GM18517 (cell line): ENCODE results near the gene MPI.
"Not testable (repeated sequence)": the region's sequence is repeated elsewhere in the genome, so short reads cannot be mapped to it uniquely, and the experiment has no call there.

Source experiments
- ATAC-seq: cut with Tn5 transposase; IDR thresholded peaks from one replicate; pipeline ENCODE4 v1.9.1; 2021; ENCODE audit warnings: mild to moderate bottlenecking, moderate library complexity; ENCODE audit not compliant: unreplicated experiment

The MPI gene

DNA sequence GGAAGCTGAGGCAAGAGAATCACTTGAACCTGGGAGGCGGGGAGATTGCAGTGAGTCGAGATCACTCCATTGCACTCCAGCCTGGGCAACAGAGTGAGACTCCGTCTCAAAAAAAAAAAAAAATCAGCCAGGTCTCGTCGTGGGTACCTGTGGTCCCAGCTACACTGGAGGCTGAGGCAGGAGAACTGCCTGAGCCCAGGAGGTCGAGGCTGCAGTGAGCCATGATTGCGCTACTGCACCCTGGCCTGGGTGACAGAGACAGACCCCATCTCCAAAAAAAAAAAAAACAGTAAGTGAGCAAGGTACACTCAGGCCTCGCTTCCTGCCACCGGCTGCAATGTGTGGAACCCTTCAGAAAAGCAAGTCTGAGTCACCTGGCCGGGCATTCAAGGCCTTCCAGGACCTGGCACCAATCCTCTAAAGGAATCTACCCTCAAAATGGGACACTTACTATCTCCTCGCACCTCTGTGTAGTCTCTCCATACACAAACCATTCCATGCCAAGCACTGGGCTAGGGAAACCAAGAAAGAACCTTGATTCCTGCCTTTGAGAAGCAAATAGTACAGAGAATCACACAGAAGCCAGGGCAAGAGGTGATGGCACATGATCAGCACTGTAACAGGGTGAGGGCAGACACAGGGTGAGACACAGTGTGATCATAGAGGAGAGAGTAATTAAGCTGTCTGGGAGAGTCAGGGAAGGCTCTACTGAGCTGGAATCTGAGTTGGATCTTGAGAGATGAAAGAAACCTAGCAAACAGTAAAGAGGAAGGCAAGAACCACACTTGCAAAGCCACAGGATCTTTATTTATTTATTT is 26.4 kb upstream of the MPI start:
- no peak for ATAC-seq

DNA sequence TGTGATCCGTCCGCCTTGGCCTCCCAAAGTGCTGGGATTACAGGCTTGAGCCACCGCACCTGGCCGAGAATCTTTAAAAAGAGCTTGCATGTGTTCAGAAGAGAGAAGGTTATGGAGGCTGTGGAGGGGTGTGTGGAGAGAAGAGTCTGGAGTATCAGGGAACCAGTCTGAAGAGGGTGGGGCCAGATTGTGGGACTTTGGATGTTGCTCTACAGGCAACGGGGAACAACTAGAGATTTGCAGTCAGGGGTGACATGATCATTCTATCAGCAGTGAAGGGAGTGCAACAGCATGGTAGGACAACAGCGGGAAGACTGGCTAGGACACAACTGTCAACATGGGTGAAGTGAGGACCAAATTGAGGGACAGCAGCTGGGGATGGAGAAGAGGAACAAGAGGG is 25.5 kb upstream of the MPI start:
- ATAC-seq: no peak

DNA sequence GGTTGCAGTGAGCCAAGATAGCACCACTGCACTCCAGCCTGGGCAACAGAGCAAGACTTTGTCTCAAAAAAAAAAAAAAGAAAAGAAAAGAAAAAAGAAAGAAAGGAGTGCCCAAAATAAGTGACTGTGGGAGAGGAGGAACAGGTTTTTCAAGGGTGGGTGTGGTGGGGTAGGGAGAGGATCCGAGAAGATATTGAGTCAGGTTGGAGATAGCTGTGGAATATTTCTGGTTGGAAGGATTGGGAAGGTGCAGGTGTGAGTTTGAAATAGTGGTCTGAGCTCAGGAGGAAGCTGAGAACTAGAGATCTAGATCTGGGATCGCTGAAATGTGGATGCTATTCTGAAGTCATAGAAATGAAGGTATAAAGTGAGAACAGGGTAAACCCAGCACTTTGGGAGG is 24.5 kb upstream of the MPI start:
- ATAC-seq: no peak

DNA sequence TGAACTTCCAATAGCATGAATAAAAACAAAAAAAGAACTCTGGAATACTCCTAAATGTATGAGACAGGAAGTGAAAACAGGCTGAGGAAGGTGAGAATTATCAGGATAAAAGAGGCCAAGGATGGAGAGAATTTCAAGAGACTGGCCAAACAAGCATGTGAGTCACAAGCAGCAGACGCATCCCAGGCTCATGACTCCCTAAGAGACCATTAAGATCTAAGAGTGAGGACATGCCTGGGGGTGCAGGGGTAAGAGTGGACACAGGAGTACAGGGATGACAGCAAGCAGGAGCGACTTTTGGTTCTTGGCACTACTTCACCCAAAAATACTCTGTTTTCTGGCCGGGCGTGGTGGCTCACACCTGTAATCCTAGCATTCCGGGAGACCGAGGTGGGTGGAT is 23.8 kb upstream of the MPI start:
- no peak for ATAC-seq

DNA sequence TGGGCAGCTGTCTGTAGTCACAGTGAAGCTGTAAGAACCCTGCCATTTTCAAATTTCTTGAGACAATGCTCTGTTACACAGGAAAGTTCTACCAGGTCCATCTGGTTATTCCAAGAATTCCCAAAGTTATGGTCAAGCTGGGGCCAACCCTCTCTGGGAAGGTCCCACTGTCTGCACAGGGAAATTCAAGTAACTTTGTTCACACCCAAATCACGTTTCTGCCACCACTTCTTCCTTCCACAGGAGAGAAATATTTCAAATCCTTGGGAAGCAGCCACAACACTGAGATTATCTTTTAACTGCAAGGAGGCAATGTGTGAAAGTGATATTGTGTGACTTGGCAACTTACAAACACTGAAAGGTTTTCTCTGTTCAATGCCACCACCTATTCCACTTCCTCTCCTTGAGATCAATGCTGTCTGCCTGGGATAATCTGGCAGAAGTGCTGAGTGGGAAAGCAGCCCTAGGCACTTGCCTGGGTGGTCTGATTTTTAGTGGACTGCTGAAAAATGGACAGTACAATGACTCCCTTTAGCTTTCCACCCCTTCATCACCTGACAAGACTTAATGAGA is 22.3 kb upstream of the MPI start:
- no peak for ATAC-seq

DNA sequence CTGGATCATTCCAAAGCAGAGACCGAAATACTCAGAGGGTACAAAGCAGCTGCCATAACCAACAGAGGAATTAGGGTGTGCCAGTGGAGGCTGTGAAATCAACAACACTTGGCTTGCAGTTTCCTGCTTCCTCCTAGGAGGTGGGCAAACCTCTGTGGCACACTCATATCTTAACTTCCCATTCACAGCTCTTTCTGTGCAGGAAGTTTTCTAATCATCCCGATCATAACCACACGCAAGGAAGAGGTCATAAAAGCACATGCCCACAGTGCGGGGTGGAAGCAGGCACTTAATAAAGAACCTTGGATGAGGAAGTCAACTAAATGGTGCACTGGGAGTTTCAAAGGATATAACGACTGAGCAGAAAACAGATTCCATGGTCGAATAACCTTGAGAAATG is 21.8 kb upstream of the MPI start:
- ATAC-seq: no peak

DNA sequence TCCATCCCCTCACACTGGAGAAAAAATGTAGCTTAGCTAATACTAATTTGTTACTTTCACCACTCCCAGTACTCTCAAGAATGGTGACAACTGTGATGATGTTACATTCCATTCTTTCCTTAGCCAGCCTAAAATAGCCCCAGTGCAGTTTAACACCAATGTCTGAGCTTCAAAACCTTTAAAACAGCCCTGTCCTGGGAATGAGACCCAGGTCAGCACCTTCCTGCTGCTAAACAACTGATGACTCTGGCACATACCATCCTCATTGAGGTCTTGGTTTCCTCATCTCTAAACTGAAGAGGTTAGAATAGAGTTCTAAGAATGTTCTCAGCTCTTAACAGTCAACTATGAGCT is 20.5 kb upstream of the MPI start:
- no peak for ATAC-seq

DNA sequence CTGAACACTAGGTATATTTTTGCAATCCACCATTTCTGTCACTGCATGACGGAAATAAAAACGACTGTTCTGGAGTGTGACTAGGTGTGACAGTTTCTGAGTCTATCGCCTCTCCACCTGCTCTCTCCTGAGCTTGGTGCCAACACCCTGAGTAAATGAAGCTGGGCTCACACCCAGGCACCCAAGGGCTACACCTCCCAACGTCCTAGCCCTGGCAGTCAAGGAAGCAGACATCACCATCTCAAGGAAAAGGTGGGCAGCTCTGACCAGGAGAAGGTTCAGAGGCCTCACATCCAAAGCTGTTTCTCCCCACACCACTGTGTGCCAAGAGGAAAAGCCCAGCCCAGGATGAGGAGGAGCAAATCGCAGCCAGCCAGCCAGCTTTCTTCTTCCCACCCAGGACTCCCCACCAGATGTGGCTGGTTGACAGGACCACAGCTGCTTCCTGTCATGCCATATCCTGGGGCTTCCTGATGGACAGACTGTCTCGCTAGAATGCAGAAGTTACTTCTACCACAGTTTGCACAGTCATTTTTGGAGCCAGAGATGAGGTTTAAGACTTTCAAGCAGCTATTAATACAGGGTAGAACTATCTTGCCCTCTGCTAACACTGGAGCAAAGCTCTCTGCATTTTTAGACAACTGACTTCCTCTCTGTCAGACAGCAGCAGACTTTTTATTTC is 20.0 kb upstream of the MPI start:
- ATAC-seq: peak; percentile 42

DNA sequence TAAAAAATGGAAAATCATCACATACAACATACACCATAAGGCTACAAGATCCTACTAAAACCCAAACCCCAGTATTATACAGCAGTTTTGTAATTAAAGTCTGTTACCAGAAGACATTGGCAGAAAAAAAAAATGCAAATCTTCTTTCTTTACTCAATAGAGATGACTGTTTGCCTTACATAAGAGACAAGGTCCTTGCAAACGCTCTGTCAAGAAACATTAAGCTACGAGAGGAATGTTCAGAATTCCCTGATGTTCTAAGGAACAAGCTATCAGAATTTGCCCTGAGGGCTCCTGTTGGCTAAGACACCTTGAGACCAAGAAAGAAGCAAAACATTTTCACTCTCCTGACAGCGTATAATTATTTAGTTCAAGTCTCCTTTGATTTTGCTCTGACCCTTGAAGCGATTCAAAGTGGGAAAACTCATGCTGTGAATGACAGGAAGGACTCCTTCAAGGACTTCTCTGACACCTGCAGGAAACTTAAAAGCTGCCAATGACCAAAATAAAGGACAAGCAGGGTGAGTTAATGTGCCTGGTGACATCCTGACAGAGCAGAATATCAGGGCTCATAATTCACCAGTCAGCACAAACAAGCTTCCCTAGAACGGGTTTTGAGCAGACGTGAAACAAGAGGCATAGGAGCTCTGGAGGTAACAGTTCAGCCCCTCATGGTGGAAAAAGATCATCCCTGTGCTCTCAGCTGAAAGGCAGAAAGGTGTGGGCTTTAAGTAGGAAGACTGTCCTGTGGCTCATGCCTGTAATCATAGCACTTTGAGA is 19.2 kb upstream of the MPI start:
- ATAC-seq: no peak

DNA sequence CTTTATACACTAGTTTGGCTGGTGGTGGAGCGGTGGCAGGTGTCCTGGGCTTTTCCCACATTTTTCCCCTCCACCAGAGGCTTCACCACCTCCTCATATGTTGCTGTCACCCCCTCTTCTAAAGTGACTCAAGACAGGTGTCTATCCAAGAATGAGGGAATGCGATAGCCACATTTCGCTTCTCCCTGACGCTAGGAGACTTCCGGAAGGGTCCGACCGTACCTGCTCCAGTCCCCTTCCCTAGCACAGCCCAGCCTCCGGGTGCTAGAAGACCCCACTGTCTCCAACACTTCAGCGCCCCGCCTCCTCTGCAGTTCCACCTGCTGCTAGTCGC is 17.2 kb upstream of the MPI start:
- ATAC-seq: no peak

DNA sequence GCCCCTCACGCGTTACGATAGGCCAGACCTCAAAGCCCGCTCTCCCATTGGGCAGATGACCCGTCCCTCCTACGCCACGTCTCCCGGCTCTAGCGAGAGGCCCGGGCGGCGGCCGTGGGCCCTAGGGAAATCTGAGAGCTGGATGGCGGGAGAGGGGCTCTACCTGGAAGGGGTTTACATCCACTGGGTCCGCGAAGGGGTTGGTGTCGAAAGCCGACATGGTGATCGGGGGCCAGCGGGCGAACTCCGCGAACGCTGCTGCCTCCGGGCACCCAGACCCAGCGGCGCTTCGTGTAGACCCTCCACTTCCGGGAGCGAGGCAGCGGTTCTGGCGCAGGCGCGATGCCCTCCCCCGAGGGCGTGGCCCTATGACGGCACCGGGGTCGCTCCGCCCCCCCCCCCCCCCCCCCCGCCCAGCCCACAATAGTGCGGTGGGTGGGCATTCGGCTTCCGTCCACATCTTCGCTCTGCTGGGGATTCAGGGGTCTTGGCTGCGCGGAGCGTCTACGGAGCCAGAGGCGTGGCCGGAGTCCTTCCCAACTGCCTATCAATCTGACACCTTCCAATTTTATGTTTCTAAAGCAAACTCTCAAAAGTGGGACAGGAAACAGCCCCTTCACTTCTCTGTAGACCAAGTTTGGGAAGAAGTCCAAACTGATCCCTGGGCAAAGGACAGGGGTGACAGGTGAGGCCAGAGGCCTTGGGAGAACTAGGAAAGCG is 16.6 kb upstream of the MPI start, which contains the start of gene SCAMP2:
SCAMP2 (minus strand) TSS at position 330 of the 720 bp plus-strand sequence; CDS start at position 220, 110 bp downstream.
- peak; percentile 76 for ATAC-seq

DNA sequence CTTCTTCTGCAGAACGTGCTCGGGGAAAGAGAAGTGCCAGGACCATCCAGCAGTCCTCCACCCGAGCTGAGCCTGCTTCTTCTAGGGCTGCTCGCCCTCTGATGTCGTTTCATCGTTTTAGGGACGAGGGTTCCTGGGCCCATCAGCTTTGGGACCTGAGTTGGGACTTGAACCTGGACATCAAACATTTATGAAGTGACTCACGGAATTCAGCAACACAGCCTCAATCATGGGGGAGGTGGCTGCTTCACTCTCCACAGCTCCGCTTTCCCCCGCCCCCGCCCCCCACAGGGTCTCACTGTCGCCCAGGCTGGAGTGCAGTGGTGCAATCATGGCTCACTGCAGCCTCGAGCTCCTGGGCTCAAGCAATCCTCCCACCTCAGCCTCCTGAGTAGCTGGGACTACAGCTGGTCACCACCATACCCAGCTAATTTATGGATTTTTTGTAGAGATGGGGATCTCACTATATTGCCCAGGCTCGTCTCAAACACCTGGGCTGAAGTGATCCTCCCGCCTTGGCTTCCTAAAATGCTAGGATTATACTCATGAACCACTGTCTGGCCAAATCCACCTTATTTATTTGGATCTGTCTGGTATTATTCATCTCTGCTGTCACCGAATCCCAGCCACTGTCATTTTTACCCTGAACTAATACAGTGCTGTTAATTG is 16.0 kb upstream of the MPI start:
- ATAC-seq: no peak

DNA sequence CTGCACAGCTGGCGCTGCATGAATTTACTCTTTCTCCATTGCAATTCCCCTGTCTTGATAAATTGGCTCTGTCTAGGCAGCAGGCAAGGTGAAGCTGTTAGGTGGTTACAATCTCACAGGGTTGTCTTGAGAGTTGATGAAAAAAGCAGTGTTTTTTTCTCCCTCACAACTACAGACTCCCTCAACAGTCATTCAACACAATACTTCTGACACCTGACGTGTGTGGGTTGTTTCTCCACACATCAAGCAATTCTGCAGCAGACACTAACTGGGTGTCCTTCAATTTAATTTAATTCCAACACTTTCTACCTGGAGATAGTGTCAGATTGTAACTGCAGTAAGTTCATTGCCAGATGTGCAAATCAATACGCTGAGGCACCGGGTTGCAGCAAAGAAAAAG is 11.6 kb upstream of the MPI start:
- no peak for ATAC-seq

DNA sequence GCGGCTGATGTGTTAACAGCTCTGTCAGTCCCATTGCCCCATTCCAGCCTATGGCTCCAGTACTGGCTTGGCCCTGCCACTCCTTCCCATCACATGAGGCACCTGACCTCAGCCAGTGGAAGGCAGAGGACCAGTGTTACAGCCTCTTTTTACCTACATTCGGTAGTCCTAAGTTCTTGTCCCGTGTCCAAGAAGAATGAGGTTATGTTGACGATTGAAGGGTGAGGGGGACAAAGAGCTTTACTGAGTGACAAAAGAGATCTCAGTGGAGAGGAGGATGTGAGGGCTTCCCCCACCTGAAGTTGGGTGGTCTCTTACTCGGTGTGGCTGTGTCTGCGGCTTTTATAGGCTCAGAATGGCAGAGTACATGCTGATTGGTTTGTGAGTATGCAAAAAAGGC is 7.3 kb upstream of the MPI start:
- no peak for ATAC-seq

DNA sequence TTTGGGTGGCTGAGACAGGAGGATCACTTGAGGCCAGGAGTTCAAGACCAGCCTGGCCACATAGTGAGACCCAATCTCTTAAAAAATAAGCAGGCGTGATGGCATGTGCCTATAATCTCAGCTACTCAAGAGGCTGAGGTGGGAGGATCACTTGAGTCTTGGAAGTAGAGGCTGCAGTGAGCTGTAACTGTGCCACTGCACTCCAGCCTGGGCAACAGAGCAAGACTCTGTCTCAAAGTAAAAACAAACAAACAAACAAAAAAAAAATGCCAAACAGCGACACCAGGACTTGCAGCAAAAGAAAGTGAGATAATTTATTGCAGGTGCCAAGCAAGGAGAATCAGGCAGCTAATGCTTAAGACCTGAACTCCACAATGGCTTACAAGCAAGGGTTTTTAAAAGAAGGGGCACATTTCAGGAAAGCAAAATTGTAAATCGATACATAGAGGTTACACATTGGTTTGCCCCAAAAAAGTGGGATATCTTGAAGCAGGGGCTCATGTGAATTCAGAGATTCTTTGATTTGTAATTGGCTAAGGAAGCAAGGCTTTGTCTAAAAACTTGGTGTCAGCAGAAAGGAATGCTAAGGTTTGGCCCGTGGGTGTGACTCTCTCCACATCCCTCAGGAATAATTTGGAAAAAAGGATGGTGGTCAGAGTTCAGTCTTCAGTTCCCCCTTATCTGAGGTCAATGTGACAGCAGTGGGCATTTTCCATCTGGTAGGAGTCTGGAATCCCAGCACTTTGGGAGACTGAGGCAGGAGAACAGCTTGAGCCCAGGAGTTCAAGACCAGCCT is 5.2 kb upstream of the MPI start:
- no peak for ATAC-seq

DNA sequence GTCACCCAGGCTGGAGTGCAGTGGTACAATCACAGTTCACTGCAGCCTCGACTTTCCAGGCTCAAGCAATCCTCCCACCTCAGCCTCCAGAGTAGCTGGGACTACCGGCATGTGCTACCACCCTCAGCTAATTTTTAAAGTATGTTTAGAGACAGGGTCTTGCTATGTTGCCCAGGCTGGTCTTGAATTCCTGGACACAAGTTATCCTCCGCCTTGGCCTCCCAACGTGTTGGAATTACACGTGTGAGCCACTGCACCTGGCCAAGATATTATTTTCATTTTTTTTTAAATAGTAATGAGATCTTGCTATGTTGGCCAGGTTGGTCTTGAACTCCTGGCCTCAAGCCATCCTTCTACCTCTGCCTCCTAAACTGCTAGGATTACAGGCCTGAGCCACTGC is 4.4 kb upstream of the MPI start:
- ATAC-seq: no peak

DNA sequence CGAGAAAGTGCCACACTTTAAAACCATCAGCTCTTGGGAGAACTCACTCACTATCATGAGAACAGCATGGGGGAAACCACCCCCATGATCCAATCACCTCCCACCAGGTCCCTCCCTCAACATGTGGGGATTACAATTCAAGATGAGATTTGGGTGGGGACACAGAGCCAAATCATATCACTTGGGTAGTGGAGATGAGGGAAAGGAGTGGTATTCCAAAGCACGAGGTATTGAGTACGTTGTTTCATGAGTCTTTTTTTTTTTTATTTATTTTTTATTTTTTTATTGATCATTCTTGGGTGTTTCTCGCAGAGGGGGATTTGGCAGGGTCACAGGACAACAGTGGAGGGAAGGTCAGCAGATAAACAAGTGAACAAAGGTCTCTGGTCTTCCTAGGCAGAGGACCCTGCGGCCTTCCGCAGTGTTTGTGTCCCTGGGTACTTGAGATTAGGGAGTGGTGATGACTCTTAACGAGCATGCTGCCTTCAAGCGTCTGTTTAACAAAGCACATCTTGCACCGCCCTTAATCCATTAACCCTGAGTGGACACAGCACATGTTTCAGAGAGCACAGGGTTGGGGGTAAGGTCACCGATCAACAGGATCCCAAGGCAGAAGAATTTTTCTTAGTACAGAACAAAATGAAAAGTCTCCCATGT is 2.2 kb upstream of the MPI start:
- ATAC-seq: not testable (repeated sequence)

DNA sequence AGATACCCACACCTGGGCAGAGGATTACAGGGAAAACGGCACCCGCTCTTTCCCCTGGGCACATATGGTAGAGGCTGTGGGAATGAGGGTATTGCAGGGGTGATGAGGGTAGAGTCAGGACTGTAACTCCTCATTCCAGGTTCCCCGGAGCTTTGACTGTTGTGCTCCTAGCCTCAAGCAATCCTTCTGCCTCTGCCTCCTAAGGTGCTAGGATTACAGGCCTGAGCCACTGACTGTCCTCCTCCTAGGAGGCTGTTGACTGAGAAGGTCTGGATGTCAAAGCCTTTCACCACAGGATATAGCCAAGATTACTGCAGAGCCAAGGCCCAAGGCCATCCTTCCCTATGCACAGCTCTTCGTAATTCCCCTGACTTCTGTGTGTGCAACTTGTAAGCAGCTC is 1.1 kb upstream of the MPI start:
- no peak for ATAC-seq

DNA sequence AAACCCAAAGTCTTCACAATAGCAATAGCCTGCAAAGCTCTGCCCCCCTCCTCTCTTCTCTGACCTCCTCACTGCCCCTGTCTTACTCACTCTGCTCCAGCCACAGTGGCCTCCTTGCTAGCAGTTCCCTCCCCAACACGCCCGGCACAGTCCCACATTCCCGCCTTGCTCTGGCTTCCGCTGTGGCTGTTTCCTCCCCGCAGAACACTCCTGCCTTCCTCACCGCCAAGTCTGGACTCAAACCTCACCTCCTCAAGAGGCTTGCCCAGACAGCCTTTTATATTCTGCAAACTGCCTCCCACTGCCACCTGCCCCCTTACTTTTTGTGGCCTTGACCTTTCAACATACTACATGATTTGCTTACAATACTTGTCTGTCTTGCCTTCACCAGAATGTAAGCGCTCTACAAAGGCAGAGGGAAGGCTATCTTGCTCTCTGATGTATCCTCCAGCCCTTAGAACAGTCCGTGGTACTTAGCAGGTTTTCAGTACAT is 406 bp upstream of the MPI start:
- ATAC-seq: peak; percentile 15
